Fibroblast of mammary gland (primary cell): ENCODE results near the gene DCDC1.

Experiments
- DNase-seq: peaks from one replicate; pipeline ENCODE4 v3.0.0-alpha.2; 2010; ENCODE audit warnings: low read depth
- H3K4me3 ChIP-seq: 2 replicates; pipeline ENCODE4 v1.5.1; 2011; ENCODE audit warnings: low read depth, mild to moderate bottlenecking, low read length, moderate library complexity; ENCODE audit not compliant: control insufficient read depth
- TF ChIP-seq, protein P1 (sequence below): conservative IDR thresholded peaks from 2 replicates; pipeline ENCODE4 v1.5.1; 2011; ENCODE audit warnings: low read depth, low read length, inconsistent platforms; ENCODE audit not compliant: control insufficient read depth, insufficient read depth

Gene DCDC1

DNA sequence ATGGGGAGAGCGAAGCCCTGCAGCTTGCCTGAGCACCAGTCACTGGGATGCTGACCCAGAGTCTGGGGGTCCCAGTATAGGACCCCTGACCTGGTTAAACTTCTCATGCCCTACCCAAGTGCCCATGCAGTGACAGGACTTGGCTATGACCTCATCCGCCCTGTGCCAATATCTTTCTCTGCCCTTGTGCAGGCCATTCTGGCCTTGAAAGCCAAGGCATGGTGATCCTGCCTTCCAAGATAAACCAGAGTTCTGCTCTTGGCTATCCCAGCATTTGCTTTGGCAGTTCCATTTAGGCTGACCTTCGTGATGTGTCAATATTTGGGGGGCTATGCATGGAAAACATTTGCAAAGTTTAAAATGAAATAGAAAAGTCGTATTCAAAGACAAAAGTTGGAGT lies 542.6 kb downstream of the DCDC1 start:
- TF ChIP-seq, protein P1, sequence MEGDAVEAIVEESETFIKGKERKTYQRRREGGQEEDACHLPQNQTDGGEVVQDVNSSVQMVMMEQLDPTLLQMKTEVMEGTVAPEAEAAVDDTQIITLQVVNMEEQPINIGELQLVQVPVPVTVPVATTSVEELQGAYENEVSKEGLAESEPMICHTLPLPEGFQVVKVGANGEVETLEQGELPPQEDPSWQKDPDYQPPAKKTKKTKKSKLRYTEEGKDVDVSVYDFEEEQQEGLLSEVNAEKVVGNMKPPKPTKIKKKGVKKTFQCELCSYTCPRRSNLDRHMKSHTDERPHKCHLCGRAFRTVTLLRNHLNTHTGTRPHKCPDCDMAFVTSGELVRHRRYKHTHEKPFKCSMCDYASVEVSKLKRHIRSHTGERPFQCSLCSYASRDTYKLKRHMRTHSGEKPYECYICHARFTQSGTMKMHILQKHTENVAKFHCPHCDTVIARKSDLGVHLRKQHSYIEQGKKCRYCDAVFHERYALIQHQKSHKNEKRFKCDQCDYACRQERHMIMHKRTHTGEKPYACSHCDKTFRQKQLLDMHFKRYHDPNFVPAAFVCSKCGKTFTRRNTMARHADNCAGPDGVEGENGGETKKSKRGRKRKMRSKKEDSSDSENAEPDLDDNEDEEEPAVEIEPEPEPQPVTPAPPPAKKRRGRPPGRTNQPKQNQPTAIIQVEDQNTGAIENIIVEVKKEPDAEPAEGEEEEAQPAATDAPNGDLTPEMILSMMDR: no peak
- no peak for DNase-seq
- no peak overlapping the region for H3K4me3 ChIP-seq

DNA sequence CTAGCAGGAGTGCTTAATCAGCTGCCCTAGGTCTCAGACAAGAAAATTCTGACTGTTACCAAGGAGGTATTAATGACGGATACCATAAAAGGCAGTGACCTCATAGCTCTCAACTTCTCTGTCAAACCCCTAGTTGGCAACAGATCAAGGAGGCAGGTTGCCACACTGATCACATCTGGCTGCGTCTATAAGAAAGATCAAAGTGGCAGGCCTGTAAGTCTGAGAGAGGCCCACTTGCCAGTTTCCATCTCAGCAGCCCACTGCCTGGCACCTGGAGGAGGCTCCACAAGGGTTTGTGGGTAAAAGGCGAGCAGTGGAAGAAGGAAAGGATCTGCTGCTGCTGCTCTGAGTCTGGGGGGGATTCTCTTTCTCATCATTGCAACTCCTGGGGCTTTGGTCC lies 543.8 kb downstream of the DCDC1 start:
- no peak for DNase-seq
- TF ChIP-seq, protein P1: no peak
- H3K4me3 ChIP-seq: no peak overlapping the region

DNA sequence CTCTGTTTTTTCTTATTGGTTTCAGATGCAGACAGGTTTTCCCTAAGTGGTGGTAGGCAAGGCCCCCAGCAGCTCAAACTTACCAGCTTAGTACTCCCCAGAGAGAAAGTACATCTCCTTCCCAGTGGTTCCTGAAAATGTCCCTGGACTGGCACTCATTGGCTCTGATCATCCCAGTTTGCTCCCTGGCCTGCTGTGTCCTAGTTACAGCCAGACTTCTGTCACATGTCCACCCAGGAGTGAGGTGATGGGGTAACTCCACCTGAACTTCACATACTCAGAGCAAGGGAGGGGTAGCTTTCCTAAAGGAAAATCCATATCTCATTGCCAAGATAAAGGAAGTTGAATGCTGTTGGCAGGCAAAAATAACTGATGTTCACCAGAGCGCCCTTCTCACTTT lies 546.4 kb downstream of the DCDC1 start:
- TF ChIP-seq, protein P1: no peak
- no peak overlapping the region for H3K4me3 ChIP-seq
- no peak for DNase-seq

DNA sequence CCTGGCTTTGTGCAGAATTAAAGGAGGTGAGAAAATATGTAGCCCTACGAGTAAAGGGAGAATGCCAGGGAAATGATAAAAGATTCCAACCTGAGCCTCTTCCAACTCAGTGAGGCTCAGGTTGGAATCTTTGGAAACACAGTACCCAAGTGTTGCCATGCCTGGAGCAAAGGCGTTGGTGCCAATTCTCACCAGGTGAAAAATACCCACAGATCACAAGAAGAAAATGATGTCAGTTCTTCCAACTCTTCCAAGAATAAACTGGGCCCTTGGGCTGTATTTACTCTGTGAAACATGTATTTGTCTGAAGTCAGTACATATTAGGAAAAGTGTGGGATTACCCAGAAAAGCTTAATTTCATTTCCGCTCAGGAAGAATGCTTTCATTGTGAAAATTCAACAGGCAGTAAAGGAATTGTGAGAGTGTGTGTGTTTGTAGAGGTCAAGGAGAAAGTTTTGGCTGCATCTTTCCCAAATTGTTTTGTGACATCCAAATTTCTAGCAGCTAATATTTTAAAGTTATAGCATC lies 548.0 kb downstream of the DCDC1 start:
- TF ChIP-seq, protein P1: no peak
- H3K4me3 ChIP-seq: no peak overlapping the region
- no peak for DNase-seq

DNA sequence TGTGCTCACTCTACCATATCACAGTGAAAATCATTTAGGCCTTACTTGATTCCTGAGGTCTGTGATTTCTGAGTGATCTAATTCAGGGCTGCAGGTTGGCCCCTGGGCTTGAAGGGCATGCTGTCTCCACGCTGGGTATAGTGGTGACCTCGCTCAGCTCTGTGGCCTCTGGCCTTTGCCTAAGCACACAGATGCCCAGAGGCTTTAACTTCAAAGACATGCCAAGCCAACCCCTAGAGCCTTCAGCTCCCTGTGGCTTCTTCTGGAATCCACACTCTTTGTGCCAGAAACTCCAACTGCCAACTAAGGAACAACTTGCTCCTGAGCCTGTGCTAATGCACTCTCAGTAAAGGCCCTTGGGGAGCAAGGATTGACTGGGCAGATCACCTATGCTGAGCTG lies 550.8 kb downstream of the DCDC1 start:
- TF ChIP-seq, protein P1: no peak
- DNase-seq: no peak
- no peak overlapping the region for H3K4me3 ChIP-seq

DNA sequence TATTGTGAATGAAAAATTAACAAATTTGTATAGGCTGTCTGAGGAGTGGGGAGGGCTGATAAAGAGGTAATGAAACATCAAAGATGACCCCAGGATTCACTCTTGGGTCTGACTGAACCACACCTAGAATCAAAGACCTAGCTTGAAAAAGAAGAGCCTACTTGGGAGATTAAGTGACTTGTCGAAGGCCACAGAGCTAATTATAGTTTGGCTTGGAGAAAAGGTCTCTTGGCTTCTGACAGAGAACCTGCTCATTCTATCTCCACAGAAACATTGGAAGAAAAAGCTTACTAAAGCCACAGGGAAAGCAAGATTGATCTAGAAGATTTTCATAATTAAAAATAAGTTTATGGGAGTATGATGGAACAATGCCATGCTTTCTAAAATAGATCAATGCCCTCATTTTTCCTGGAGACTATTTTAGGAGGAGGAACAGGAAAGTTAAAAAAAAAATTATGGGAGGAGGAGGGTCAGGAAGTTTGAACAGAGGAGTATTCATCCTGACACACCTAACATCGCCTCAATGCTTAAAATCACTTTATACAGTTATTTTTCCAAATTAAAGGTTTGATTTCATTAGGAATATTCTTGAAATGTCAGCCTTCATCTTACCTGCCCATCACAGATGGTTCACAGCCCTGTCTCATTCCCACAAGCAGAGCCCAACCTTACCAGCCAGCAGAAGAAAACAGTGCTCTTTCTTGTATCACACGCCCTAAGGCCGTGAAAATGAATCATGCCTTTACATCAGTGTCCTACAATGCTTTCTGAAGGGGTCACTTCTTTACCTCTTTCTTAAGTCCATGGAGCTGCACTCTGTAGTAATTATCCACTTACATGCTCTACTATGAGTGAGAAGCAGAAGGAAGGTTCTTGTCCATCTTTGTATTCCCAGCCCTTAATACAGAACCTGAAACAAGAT lies 552.3 kb downstream of the DCDC1 start:
- TF ChIP-seq, protein P1: no peak
- DNase-seq: no peak
- no peak overlapping the region for H3K4me3 ChIP-seq
